ENCODE measurements around the gene ZNF33A. TPM values are rescaled to one million over a fixed set of nuclear protein-coding genes. Genes with fewer than 3 reads are reported as not detected.
"Not testable (repeated sequence)": the region's sequence is repeated elsewhere in the genome, so short reads cannot be mapped to it uniquely, and the experiment has no call there.

The ZNF33A gene
- 7.7 and 7.8 TPM in 2 replicates for total RNA-seq (2014; rRNA removed; shearing (Covaris generic))
- 3.2 and 5.6 TPM in 2 replicates for polyA plus RNA-seq (2015; cell fraction: cytosol; rRNA removed)
- polyA plus RNA-seq (2015; cell fraction: nucleus; rRNA removed) = 20.3 and 22.3 TPM in 2 replicates

DNA sequence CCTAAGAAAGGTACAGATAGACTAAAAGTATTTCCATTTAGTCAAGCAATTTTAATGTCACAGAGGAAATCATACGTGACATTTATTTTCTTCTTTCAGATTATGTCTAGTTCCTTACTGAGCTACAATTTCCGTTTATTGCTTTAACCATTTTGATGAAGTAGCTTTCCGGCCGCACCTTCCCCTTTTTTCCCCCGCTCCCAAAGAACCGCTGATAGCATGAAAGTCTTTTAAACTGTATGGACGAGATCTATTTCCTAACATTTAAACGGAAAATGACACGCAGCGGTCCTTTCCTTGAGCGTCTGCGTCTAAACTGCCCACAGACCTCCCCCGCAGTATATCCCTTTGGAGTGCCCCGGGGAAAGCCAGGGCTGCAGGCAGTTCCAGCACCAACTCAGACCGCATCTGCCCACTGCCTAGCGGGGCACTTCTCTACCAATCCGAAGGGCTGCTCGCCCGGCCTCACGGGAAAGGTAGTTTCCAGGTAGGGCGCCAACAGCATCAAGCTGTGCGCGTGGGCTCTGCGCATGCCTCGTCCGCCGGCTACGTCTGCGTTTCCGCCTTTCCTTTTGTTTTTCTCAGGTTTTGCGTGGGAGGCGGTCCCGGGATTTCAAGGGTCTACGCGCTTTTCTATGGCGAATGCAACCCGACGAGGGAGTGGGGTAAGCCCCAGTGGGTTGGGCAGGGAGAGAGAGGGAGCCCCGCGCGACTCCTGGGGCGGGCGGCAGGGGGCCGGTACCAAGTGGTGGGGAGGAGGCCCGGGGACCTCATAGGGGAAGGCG, at the start of gene ZNF33A:
Gene ZNF33A (plus strand): TSS at position 557 of the 785 bp plus-strand sequence. CDS start 1,667 bp downstream, outside the sequence.
- in situ Hi-C loops (cut with HindIII; ENCODE audit: low pct_unique_long_range_greater_than_20kb, low sequenced_read_pairs) = no loop called here
- DNase-seq (ENCODE audit: low read depth, low spot score) = peak; percentile 84

DNA sequence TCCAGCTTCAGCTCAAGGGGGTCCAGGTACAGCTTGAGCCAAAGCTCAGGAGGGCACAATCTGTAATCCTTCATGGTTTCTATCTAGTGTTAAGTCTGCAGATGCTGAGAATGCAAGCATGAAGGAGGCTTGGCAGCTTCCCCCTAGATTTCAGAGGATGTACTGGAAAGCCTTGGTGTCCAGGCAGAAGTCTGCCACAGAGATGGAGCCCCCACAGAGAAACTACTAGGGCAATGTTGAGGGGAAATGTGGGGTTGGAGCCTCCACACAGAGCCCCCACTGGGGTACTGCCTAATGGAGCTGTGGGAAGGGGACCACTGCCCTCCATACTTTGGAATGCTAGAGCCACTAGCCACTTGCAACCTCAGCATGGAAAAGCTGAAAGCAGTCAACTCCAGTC, 45.5 kb upstream of the ZNF33A start:
- no peak for DNase-seq (ENCODE audit: low read depth, low spot score)
- in situ Hi-C loops (cut with HindIII; ENCODE audit: low pct_unique_long_range_greater_than_20kb, low sequenced_read_pairs) = no loop called here

DNA sequence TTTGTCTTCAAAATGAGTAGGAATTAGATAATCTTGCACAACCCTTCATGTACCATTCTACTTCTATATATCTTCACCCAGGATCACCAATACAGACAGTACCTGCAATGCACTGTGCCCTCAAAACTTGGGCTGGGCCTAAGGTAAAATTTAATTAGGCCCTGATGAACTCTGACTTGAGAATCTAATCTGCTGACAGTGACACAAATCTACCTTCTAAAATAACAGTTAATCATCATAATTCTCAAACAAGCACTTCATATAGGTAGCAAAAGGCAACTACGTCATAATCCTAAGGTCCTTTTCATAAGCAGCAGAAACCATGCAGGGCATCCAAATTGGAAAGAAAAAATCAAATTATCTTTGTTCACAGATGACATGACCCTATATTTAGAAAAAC, 38.1 kb upstream of the ZNF33A start:
- in situ Hi-C loops (cut with HindIII; ENCODE audit: low pct_unique_long_range_greater_than_20kb, low sequenced_read_pairs) = no loop called here
- DNase-seq (ENCODE audit: low read depth, low spot score) = no peak

DNA sequence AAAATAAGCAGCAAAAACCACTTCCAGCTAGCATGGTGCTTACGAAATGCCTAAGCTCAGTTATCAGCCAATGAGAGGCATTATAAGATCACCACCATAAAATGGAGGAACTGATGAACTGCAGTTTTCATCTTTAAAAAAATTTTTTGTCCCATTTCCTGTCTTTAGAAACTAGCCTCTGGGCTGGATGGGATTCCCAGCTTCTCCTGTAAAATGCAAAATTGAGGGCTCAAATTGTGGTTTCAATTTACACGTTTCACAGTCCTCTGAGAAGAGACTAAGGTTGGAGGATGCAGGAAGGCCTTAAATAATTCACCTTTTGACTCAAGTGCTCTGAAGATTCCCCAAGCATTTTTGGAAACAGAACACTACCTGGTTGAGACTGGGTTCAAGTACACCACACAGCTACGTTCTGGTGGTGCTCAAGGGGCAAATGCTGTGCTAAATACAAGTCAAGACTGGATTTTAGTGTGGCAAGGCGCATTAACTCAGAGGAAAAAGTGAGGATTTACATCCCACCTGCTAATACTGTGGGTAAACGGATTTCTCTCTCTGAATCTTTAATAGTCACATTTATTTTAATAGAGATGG, 35.0 kb upstream of the ZNF33A start:
- in situ Hi-C loops (cut with HindIII; ENCODE audit: low pct_unique_long_range_greater_than_20kb, low sequenced_read_pairs) = no loop called here
- no peak for DNase-seq (ENCODE audit: low read depth, low spot score)

DNA sequence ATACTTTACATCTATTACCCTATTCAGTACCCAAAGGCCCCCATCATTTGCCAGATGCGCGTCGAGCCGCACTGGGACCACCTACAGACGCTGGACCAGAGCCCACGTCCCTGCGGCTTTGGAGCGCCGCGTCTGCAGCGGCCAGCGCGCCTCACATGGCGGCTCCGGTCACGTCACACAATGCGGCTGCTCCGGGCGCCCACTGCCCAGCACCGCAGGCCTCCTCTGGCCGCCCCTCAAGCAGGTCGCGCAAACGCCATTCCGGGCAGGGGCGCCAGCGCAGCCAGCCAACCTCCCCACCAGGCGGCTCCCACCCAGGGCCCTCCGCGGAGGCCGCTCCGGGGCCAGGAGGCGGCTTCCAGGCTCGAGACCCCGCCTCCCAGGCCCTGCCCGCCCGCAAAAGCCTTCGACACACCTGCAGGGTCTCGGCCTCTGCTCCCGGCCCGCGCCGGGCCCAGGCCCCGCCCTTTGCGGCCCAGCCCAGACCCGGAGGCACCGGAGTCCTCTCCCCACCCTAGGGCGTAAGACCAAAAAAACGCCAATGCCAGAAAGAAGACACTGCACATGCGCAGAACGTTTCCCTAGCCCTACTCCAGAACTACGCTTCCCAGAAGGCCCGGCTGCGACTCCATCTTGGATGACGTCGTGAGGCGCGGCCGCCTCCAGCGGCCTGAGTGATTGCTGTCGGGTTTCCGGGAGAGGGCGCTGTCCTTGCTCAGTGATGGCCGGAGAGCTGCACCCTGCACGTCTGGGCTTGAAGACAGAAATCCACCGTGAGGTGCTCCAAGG, 34.2 kb upstream of the ZNF33A start, which contains the start of gene ZNF25:
Gene ZNF25 (minus strand): TSS at position 557 of the 789 bp plus-strand sequence. CDS start 4,925 bp downstream, outside the sequence.
- peak; percentile 96 for DNase-seq (ENCODE audit: low read depth, low spot score)
- in situ Hi-C loops (cut with HindIII; ENCODE audit: low pct_unique_long_range_greater_than_20kb, low sequenced_read_pairs) = no loop called here

DNA sequence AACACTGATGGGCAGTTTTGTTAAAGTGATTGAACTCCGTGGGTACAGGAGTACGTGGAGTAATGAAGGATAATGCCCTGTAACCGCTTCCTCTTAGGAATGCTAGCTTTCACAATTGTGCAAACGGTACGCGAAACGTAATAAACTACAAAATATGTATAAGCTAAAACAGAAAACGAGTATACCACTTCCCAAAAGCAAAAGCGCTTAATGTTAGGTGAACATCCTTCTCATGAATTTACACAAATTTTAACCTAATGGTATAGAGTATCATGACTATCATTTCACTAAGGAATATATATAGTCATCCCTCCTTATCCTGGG, 33.6 kb upstream of the ZNF33A start:
- DNase-seq (ENCODE audit: low read depth, low spot score) = no peak
- in situ Hi-C loops (cut with HindIII; ENCODE audit: low pct_unique_long_range_greater_than_20kb, low sequenced_read_pairs) = no loop called here

DNA sequence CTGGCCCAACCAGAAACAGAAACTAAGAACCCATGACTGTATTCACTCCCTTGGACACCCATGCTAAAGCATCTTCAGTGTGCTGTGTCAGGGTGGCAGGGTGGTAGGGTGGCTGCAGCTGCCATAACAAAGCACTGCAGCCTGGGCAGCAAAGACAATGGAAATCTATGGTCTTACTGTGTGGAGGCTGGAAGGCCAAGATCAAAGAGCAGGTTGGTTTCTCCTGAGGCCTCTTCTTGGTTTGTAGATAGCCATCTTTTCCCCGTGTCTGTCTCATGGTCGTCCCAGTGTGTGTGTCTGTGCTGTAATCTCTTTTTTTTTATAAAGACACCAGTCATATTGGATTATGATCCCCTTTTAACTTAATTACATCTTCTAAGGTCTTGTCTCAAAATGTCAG, 18.8 kb upstream of the ZNF33A start:
- DNase-seq (ENCODE audit: low read depth, low spot score) = no peak
- in situ Hi-C loops (cut with HindIII; ENCODE audit: low pct_unique_long_range_greater_than_20kb, low sequenced_read_pairs) = no loop called here

DNA sequence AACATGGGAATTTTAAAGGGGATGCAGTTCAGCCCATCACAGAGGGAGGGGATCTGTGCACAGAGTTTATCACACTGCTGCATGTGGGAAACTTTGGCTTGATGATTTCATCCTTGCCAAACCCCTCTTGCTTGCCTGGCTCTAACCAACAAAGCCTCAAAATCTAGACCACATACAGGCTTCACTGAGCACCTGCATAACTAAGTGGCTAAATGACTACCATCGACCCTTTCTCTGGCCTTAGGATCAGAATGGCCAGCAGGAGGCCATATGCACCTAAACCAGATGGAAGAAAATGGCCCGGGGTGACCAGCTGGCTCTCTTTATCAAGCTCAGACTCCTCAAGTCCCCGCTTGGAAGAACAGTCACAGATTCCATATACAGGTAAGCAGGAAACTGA, 18.4 kb upstream of the ZNF33A start:
- peak; percentile 20 for DNase-seq (ENCODE audit: low read depth, low spot score)
- in situ Hi-C loops (cut with HindIII; ENCODE audit: low pct_unique_long_range_greater_than_20kb, low sequenced_read_pairs) = no loop called here

DNA sequence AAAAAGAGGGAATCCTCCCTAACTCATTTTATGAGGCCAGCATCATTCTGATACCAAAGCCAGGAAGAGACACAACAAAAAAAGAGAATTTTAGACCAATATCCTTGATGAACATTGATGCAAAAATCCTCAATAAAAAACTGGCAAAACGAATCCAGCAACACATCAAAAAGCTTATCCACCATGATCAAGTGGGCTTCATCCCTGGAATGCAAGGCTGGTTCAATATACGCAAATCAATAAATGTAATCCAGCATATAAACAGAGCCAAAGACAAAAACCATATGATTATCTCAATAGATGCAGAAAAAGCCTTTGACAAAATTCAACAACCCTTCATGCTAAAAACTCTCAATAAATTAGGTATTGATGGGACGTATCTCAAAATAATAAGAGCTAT, 11.6 kb upstream of the ZNF33A start:
- DNase-seq (ENCODE audit: low read depth, low spot score); in situ Hi-C loops (cut with HindIII; ENCODE audit: low pct_unique_long_range_greater_than_20kb, low sequenced_read_pairs): not testable (repeated sequence)

DNA sequence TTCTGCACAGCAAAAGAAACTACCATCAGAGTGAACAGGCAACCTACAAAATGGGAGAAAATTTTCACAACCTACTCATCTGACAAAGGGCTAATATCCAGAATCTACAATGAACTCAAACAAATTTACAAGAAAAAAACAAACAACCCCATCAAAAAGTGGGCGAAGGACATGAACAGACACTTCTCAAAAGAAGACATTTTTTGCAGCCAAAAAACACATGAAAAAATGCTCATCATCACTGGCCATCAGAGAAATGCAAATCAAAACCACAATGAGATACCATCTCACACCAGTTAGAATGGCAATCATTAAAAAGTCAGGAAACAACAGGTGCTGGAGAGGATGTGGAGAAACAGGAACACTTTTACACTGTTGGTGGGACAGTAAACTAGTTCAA, 10.0 kb upstream of the ZNF33A start:
- in situ Hi-C loops (cut with HindIII; ENCODE audit: low pct_unique_long_range_greater_than_20kb, low sequenced_read_pairs) = not testable (repeated sequence)

DNA sequence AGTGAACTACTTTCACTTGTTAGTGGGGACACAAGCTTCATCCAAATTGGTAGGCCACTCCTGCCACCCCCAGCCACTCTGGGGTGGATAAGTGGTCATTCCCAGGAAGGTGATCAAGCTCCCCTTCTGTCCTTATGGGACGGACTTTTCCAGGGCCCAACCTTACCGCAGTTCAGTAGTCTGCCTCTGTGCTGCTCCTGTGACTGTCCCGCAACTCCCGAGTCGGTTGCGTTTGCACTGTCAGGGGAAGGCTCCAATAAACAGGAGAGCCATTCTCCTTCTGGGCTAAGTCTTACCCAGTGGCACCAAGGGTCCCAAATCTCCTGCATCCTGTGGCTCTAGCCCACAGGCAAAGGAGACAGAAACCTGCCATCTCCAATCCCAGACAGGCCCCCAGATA, 7.4 kb upstream of the ZNF33A start:
- in situ Hi-C loops (cut with HindIII; ENCODE audit: low pct_unique_long_range_greater_than_20kb, low sequenced_read_pairs) = no loop called here
- no peak for DNase-seq (ENCODE audit: low read depth, low spot score)

More for the DNA sequence above, 10.0 kb upstream of the ZNF33A start:
- DNase-seq (ENCODE audit: low read depth, low spot score) = not testable (repeated sequence)

DNA sequence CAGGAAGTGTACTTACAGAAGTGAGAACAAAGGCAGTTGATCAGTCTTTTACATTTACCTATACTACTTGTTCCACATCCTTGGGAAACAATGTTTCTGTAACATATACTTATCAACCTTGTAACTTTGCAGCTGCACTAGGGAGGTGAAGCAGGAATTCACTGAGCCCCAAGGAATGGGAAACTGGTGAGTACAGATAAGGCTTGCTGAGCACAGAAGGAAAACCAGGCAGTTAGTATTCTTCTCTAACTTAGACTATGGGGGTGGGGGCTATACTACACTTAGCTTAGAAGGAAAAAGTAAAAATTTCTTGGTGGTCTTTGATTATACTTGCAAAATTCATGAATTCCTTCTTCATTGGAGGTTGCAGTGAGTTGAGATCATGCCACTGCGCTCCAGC, 6.9 kb upstream of the ZNF33A start:
- in situ Hi-C loops (cut with HindIII; ENCODE audit: low pct_unique_long_range_greater_than_20kb, low sequenced_read_pairs) = no loop called here
- no peak for DNase-seq (ENCODE audit: low read depth, low spot score)

DNA sequence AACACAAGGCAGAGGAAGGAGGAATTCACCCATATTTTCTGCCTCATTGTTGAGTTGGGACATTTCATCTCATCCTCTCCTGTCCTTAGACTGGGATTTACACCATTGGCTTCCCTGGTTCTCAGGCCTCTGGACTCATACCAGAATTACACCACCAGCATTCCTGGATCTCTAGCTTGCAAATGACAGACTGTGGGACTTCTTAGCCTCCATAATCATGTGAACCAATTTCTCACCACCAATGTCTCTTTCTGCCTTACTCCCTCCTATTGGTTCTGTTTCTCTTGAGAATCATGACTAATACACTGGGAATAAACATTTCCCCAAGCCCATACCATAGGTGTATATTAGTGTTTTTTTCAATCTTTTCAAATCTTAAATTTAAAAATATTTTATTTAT, 2.9 kb upstream of the ZNF33A start:
- no peak for DNase-seq (ENCODE audit: low read depth, low spot score)
- in situ Hi-C loops (cut with HindIII; ENCODE audit: low pct_unique_long_range_greater_than_20kb, low sequenced_read_pairs) = no loop called here

DNA sequence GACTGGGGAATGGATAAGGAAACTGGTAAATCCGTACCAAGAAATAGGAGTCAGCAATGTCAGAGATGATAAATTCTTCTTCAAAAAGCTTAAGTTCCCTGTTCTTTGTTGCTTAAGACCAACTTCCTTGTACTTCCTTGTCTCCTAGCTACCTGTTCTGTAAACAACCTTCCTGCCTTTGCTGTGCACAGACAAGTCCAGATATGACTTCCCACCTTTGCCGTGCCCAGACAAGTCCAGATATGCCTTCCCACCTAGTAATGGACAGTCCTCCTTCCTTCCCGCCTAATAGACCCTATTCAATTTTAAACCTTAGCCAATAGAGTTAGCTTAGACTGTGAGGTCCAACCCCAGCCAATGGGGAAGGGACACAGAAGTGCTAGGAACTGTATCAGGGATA, 2.5 kb upstream of the ZNF33A start:
- in situ Hi-C loops (cut with HindIII; ENCODE audit: low pct_unique_long_range_greater_than_20kb, low sequenced_read_pairs) = no loop called here
- no peak for DNase-seq (ENCODE audit: low read depth, low spot score)

DNA sequence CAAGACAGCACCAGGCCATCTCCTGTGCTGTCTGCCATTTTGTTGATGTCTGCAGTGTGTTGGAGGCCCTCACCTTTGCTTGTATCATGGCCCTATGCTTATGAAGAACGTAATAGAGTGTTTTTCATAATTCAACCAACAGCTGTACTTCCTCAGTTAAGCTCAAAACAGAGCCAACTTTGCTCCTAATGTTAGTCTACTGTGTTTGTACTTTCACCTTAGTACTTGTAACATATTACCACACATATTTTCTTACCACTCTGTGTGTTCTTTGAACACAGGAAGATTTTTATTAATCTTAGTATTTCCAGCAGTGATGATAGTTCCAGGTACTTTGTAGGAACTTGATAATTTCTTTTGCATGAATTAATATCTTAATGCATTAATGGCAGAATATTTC, 5.9 kb downstream of the ZNF33A start:
- in situ Hi-C loops (cut with HindIII; ENCODE audit: low pct_unique_long_range_greater_than_20kb, low sequenced_read_pairs) = no loop called here
- no peak for DNase-seq (ENCODE audit: low read depth, low spot score)

DNA sequence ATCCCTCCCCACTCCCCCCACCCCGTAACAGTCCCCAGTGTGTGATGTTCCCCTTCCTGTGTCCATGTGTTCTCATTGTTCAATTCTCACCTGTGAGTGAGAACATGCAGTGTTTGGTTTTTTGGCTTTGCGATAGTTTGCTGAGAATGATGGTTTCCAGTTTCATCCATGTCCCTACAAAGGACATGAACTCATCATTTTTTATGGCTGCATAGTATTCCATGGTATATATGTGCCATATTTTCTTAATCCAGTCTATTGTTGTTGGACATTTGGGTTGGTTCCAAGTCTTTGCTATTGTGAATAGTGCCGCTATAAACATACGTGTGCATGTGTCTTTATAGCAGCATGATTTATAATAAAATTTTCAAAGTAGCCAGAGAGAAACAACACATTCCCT, 8.6 kb downstream of the ZNF33A start:
- in situ Hi-C loops (cut with HindIII; ENCODE audit: low pct_unique_long_range_greater_than_20kb, low sequenced_read_pairs); DNase-seq (ENCODE audit: low read depth, low spot score): not testable (repeated sequence)

DNA sequence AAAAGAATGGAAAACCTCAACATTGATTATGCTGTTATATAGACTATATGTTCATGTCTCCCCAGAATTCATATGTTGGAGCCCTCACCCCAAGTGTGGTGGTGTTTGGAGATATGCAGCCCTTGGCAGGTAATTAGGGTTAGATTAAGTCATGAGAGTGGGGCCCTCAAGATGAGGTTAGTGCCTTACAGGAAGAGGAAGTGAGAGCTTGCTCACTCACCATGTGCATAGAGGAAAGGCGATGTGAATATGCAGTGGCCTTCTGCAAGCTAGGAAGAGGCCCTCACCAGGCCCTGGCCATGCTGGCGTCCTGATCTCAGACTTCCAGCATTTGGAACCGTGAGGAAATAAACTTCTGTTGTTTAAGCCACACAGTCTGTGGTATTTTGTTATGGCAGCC, 14.8 kb downstream of the ZNF33A start:
- no peak for DNase-seq (ENCODE audit: low read depth, low spot score)
- in situ Hi-C loops (cut with HindIII; ENCODE audit: low pct_unique_long_range_greater_than_20kb, low sequenced_read_pairs) = no loop called here

DNA sequence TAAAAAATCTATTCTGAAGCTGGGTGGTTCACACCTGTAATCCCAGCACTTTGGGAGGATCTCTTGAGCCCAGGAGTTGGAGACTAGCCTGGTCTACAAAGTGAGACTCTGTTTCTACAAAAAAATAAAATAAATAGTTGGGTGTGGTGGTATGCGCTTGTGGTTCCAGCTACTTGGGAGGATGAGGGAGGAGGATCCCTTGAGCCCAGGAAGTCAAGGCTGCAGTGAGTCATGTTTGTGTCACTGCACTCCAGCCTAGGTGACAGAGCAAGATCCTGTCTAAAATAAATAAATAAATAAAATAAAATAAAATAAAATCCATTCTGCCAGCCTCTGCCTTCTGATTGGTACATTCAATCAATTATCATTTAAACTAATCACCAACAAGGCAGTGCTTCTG, 17.5 kb downstream of the ZNF33A start:
- in situ Hi-C loops (cut with HindIII; ENCODE audit: low pct_unique_long_range_greater_than_20kb, low sequenced_read_pairs) = no loop called here
- DNase-seq (ENCODE audit: low read depth, low spot score) = no peak

Data from SK-MEL-5 (cell line).